Measurements from ENCODE around the gene PRIMA1.
A peak's percentile ranks its signal among the peaks of the same experiment; 100 is the strongest.

Gene PRIMA1

DNA sequence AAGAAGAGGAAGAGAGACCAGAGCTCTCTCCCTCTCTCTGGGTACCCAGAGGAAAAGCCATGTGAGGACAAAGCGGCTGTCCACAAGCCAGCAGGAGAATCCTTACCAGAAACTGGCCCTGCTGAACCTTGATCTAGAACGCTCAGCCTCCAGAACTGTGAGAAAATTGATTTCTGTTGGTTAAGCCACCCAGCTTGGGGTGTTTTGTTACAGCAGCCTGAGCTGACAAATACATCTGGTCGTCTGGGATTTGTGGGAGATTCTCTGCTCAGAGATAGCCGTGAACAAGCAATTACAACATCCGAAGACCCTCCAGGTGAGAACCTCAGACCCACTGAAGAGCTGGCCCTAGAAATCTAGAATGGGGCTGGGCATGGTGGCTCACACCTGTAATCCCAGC is 6.5 kb upstream of the PRIMA1 start:
- DNase-seq, result no peak

DNA sequence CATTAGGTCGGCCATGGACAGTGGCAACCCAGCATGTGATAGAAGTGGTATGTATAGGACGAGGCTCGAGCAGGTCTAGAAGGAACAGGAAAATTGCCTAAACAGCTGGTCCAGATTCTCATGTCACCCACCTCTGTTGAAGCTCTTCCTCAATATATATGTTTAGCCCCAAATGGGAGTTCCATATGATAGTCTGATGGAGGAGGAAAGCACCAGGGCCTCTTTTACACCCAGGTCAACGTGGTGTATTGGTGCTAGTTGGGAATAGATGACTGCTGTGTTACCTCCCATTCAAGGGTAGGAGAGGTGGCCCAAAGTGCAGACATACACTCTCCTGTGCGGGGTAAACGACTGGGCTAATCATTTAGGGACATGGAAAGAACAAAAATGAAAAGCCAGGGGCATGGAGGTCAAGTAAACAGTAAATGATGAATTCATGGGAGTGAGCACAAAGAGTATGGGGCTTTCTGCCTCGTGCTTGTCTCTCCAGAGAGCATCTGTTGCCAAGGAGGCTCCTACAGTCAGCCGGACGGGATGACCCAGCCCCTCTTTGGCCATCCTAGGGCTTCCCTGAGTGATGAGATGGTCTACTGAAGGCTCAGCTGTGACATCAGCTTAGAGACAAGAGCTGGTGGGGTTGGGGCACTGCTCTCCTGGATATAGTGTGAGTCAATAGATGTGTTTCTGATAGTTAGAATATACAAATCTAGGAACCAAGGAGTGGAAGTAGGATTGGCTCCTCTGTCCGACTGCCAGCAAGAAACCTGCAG is 5.5 kb upstream of the PRIMA1 start:
- DNase-seq, result no peak

DNA sequence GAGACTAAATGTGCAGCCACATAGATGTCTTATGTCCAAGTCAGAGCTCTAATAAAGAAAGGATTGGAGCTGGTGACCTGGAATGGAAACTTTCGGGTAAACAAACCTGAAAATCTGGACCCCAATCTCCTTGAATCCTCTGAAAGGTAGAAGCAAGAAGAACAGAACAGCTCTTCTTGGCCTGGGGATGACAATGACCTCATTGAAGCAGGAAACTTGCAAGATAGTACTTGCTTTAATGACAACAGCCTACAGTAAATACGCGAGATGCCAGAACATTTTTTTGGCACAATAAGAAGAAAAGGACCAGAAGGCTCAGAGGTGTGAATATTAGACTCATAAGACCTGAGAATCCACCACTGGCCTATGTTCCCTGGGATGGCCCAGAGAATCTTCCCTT is 4.1 kb upstream of the PRIMA1 start:
- DNase-seq, result no peak

DNA sequence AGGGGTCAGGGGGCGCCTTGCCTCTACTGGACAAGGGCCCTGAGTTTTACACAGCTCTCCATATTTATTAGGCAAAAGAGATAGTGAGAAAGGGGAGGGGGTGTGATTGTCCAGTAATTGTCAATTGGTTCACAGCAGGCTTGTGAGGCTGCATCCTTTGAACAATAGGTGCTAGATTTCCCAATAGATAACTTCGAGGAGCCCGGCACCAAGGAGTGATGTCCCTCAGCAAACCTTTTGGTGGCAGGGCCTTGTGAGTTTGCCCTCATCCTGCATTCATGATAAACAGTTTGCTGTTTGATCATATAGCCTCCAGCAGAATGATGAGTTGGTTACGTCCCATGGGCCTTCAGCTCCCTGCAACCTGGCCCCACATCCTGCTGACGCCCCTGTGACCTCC is 2.7 kb upstream of the PRIMA1 start:
- no peak for DNase-seq

DNA sequence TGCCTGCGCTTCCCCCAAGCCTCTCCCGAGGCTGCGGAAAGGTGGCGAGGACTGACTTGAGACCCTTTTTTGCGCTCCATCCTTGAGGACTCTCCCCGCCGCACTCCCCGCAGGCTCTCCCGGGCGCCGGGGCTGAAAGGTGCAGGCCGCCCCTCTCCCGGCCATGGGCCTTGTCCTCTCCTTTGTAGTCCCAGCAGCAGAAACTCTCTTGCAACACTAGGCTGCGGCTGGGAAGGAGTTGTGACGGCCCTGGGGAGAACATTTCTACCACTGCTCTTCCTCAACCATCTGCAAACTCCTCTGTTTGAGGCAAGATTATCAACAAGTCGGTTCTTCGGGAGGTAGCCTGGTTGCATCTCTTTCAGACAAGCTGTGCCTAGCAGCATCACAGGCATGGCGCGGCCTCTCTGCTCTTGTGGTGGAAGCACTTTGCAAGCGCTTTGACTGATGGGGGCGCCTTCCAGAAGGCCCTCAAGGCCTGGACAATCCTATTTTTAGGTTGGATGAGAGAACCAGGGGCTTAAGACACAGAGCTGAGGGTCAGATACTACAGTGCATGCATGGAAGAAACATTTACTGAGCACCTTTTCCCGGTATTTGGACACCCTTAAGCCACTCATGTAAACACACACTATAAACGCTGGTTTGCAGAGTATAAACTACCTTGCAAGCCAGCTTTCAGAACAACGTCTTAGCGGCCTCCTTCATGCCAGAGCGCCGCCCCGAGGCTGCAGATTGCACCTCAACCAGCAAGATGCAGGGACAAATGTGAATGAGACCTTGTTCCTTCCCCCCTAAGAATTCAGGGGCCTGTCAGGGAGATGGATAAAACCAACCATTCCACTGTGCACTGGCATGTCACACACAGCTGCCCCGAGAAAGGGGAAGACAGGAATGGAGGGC is 1.2 kb upstream of the PRIMA1 start:
- no peak for DNase-seq

DNA sequence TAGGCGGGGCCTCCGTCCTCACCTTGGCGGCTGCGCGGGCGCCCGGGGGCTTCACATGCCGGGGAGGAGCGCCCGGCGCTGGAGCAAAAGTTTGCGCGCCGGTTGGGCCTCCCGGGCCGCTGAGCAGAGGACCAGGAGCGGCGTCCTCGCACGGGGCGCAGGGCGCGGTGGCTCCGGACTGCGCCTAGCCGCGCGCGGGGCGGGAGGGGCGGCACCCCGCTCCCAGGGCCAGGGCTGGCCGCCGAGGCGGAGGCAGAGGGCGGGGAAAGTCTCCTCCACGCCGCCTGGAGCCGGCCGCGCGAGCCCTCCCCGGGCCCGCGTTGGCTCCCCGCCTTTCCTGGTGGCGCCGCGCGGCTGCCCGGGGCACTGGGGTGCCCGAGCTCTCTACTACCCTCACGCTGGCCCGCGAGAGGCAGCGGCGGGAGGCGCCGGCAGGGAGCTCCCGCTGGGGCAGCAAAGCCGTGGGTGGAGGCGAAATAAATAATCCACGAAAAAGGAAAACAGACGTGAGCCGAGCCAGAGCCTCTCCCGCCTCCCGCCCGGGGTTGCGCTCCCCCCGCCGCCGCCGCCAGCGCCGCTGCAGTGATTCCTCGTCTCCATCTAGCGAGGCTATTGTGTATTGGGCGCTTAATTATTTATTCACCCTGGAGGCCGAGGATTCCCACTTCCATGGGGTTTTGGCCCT is 400 bp upstream of the PRIMA1 start:
- peak; percentile 8 for DNase-seq

DNA sequence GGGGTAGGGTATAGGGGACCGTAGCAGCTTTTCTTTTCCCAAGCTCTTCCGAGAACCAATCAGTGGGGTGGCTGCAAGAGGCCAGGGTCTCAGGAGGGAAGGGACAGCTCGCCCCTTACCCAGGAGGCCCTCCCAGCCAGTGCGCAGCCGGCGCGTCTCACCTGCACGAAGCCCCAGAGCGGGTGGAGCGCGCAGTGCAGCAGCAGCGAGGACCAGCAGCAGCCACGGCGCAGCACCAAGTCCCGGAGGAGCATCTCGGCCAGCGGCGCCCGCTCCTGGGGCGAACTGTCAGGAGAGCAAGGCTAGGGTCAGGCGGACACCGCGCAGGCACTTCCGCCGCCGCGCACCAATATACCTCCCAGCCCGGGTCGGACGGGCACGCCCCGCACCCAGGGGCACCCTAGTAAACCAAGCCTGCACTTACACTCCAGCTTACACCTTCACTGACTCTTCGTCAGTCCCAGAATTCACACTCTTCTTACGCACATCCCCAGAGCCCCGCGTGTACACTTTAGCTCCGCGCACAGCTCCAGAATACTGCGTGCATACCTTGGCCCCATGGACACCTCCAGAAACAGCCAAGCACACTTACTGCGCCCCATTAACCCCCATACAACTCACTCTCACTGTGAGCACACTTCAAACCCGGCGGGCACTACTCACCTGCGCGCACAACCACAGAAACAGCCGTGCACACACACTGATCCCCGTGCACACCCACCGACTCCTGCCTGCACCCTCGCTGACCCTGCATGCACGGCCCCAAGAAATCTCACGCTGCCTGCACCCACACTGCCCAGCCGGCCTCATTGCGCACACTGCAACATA is 606 bp downstream of the PRIMA1 start:
- DNase-seq, result no peak

DNA sequence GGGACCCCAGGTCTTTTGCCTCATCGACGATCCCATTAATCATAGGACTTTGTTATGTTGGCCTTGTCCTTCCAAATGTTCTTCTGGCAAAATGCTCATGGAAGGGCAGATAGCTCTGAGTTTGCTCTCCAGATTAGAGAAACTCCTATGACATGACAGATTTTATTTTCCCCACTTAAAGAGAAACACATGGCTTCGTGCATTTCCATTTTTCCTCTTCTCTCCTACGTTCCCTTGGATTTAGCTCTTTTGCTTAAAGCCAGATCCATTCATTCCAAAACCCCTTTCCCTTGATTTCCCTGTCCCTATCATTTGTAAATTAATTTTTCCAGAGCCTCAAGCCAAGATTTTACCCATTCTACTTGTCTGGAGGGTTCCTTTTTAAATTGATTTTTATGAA is 2.9 kb downstream of the PRIMA1 start:
- DNase-seq, result no peak

DNA sequence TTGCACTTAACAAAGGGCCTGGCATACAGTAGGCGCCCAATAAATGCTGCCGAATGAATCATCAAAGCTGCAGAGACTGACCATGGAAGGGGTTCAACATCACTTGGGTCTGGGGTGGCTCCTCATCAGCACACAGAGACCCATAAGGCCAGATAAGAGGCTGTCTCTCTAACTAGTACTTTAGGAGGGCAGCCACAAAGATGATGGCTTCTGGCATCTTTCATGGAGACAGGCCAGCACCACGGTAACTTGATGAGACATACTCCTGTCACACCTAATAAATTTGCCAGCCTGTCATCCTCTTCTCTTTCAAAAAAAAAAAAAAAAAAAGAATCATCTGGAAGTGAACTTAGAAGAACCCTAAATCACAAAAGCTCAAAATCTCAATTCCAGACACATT is 3.4 kb downstream of the PRIMA1 start:
- DNase-seq, result no peak

DNA sequence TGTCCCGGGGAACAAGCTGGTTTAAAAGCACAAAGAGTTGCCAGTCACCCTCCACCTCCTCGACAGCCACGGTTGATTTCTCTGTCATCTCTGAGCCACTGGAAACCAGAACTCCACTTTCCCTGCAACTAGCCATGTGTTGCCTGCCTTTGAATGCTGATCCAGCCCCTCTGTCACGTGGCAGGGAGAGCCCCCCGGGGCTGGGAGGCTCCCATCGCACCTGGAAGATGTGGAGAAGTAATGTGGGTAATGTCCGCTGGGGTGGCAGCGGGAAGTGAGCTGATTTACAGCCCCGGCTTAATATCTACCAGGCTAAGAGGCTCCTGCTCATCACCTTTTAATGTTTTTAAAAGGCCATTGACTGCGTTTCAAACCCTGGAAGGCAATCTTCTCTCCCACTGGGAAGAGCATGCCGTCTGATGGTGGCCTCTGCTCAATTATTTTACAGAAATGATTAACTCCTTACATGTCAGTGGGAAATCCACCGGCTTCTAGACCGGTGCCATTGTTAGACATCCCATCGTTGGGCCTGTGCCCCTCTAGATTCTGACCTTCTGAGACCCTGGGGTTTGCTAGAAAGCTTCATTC is 7.4 kb downstream of the PRIMA1 start:
- no peak for DNase-seq

DNA sequence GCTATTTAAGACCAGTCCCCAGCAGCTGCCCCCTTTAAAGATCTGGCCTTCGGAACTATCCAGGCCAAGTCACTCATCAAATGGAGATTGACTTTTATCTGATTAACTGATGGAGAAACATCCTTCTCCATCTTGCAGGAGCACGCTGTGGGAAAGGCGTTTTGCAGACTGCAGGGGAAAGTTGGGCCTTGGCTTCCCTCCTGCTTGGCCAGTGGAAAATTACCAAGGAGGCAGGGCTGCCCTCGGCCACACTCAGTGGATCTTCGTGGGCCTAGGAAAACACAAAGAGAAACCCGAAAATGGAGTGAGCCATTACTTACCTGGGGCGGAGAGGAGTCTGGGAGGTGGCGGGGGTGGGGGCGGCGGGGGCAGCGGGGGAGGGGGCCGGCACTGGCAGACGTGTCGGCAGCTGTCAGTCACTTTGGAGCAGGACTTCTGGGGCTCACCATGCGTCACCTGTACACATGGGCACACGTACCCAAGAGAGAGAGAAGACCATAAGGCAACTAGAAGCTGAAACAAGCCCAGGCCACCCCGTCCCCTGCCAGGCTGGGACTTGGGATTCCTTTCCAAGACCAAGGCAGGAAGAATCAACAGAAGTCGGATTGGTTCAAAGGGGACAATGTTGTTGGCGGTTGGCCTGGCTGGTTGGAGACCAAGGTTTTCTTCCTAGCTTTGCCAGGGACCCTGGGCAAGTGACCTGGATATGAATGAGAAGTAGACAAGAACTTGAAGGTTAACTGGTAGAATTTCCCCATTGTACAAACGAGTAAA is 9.2 kb downstream of the PRIMA1 start:
- DNase-seq, result no peak

DNA sequence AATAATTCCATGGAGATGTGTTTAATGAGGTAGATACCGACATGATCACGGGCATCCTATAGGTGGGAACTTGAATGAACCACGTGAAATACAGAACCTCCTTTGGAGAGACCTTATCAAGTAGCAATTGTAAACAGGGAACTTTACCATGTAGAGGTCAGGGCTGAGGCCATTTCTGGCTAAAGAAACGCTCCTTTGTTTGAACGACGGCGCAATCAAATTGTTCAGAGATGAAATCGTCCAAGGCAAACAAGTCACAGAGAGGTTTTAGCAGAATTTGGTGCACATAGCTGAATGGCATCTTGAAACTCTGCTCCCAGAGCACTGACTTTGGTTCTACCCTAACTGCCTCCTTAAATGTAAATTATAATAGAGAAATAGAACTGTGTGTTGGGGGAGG is 9.8 kb downstream of the PRIMA1 start:
- DNase-seq, result no peak

DNA sequence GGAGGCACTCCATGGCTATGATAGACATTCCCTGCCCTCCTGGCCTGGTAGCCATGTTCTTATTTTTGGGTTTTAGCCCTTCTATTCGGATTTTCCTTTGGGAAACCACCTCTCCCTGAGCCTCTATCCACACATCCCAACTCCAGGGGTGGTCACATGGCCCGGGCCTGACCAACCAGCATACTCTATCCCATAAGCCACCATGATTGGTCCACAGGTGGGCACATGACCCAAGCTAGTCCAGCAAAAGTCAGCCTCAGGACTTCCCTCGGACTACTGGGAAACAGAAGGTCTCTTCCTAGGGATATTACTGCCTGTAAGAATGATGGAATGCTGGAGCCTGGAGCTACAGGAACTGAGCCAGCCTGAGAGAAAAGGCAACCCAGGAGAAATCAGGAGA is 12.5 kb downstream of the PRIMA1 start:
- DNase-seq, result no peak

DNA sequence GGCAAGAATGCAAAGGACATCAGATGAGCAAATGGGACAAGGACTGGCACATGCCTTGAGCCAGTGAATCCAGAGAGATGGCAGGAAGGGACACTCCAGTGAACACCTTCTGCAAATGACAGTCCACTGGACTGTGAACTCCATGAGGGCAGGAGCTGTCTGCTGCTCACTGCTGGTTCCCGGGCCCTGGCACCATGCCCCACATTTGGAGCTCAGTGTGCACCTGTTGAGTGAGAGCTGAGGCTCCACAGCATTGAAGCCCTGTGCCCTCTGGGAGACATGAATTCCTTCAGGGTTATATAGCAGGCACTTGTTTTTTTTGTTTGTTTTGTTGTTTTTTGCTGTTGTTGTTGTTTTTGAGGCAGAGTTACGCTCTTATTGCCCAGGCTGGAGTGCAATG is 13.1 kb downstream of the PRIMA1 start:
- no peak for DNase-seq

DNA sequence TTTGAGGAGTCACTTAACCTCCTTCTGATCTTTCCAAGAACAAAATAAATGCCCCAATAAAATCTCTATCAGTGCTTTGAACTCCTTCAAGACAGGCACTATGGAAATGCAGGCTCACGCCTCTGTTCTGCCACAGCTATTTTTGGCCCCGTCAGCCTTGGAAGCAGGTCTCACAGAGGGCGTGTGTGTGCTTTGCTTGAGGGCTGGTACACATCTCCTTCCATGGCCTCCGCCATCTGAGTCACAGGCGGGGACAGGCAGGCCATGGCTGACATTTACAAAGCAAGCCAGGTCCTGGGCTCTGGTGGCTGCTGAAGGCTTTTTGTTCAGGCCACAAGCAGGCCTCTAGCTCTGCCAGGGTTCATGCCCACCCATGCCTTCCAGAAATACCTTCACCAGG is 16.0 kb downstream of the PRIMA1 start:
- no peak for DNase-seq

DNA sequence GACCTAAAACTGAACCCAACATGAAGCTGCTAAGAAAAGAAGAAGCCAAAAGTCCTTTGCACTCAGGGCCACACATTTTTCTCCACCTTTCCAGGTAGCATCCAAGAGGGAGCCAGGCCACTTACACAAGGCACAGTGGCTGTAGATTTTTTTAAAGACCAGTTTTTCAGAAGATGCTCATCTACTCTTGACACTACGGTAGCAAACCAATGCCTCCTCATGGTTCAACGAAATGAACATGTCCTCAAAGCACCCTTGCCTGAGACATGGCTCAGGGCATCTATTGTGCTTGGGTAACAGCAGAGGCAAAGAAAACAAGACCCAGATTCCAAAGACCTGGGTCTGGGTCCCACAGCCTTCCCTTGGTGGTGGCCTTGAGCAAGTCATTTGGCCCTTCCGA is 22.3 kb downstream of the PRIMA1 start:
- DNase-seq, result no peak

DNA sequence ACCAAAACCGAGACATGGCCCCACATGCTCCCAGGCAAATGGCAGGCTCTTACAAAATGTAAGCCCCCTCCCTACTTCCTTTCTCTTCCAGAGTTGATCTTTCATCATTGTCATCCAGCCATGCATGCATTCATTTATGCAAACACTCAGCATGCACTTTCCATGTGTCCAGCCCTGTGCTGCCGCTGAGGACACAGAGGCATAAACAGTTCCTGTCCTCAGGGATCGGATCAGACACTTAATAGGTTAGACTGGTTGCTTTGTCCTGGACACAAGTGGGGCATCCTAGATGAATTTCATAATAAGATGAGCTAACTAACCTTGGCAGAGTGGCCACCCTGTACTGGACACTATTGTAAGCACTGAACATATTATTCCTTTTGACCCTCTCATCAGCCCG is 23.1 kb downstream of the PRIMA1 start:
- DNase-seq, result no peak

DNA sequence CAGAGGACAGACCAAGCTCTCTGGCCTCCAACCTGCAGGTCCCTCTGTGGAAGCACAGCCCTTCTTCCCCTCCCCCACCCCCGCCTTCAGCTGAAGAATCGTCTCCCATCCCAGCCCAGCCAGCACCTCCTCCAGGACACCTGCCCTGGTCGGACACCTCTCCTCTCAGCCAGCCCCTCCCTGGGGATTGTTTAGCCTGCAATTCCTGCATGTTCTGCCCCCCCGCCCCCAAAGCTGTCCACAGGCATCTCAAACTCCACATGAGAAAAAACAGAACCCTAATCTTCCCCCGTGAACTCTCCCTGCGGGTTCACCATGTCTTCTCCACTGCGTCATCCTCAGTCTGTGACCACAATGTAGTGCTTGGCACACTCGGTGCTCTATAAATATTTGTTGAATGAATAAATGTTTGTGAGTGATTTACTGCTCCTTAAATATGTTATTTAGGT is 24.1 kb downstream of the PRIMA1 start:
- DNase-seq, result peak; percentile 48

DNA sequence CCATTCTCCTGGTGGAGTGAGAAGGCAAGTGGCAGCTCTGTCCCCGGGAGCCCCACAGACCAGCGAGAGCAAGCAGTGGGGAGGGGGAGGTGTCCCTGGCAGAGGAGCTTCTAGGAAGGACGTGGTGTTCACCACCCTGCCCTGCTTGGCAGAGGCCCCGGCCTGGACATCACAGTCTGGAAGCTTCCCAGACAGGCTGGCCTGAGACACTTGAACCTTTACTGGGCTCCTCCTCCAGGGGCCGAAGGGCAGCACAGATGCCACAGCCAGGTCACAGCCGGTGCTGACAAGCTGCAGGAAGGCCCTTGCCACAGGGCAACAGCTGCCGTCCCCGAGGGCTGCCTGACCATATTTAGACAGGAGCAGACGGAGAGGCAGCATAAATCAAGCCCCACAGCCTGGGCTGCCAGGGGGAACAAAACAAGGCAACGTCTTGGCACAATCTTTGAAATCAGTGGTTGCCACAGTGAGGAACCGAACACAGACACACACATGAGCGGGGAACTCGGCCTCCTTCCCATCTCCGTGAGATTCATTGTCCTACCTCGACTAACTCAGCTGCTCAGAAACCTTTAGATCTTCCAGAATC is 28.5 kb downstream of the PRIMA1 start:
- DNase-seq, result no peak

DNA sequence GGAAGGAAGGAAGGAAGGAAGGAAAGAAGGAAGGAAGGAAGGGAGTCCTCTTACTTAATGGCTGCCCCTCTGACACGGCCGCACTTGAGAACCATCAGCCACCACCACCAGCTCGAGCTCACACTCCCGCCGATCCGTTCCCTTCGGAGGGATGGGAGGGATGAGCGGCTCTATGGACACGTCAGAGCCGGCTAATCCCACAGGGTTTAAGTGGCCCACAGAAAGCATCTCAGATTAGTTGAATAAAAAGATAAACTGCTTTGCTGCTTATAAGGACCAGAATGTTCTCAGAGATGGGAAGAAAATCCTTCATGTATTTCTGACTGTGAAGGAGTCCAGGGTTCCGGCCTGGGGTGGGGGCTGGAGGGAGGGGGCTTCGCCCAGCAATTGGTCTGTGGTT is 31.1 kb downstream of the PRIMA1 start:
- no peak for DNase-seq

DNA sequence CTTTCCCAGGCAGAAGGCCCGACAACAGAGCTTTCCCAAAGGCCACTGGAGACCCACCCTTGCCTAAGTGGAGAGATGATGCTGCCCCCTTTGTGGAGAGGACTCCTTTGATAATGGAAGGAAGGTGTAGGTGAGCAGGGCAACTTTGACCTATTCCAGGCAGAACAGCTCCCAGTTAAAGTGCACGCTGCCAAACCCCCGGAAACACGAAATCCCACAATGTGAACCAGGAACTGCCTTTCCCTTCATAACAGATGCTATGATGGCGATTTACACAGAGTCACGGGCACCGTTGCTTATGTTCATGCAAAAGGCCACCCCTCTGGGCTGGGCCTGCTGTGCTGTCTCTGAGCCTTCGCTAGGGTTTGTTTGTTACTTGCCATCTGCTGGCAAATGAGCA is 34.6 kb downstream of the PRIMA1 start:
- DNase-seq, result no peak
